ENCODE measurements around the gene BRICD5.

- TF ChIP-seq CTCF (IDR thresholded peaks at IDR 0.05) (no peak), POLR2A (IDR thresholded peaks at IDR 0.05) (no peak)
Observed at GRCh38 chr16:2167068-2167638, 43.5 kb downstream of the BRICD5 start.

Measured in thyroid gland (tissue), 4 donors.